ENCODE measurements around the gene FILIP1.

GRCh38 chr6:75409286-75409685 is 84.3 kb downstream of the FILIP1 start:
- TF ChIP-seq EZH2 (IDR thresholded peaks at IDR 0.05; ENCODE audit: low read length, unreplicated experiment) (no peak), CTCF (conservative IDR thresholded peaks at IDR 0.05; ENCODE audit: low read depth, low read length) (no peak), EZH2phosphoT487 (IDR thresholded peaks at IDR 0.05; ENCODE audit: borderline replicate concordance, low read length) (no peak)
